Caco-2 (cell line): ENCODE data around the gene ATPAF1. TPM values are rescaled to one million over a fixed set of nuclear protein-coding genes. Genes with fewer than 3 reads are reported as not detected.
"Not testable (repeated sequence)": the region's sequence is repeated elsewhere in the genome, so short reads cannot be mapped to it uniquely, and the experiment has no call there.

Source experiments
- BruUV-seq: library from RNA; stranded (reverse); fragments of 400-500 nt; replicated peaks from 2 replicates; lab custom pipeline; 2021; lab: Mats Ljungman, UMichigan
- CTCF ChIA-PET: fragments of 300-600 bp; sonication (Branson Sonifier 250); formaldehyde crosslinking; loops from one replicate; lab custom pipeline; 2022; ENCODE audit warnings: antibody characterized with exemption; lab: Charles Lee
- POLR2A ChIA-PET: fragments of 300-600 bp; sonication (Branson Sonifier 250); formaldehyde crosslinking; loops from one replicate; lab custom pipeline; 2022; ENCODE audit warnings: antibody characterized with exemption; lab: Charles Lee
- DNase-seq, 2 experiments: peaks; one replicate each; pipeline versions ENCODE4 v3.0.0 to v3.0.0-alpha.2; 2020 to 2022
- H3K27me3 ChIP-seq: replicated peaks from 2 replicates; pipeline ENCODE4 v1.6.0; 2011; ENCODE audit warnings: low read length; ENCODE audit not compliant: control insufficient read depth, insufficient read depth
- H3K36me3 ChIP-seq: 2 replicates; pipeline ENCODE4 v1.5.1; 2011; ENCODE audit warnings: low read length; ENCODE audit not compliant: control insufficient read depth, insufficient read depth
- H3K4me1 ChIP-seq: fragments of 250-450 bp; sonication (Bioruptor Pico); 2 replicates; pipeline ENCODE4 v1.5.1; 2020; ENCODE audit warnings: mild to moderate bottlenecking
- H3K4me3 ChIP-seq: 2 replicates; pipeline ENCODE4 v1.5.1; 2011; ENCODE audit warnings: low read depth, mild to moderate bottlenecking, control low read depth, low read length
- H3K9me3 ChIP-seq: fragments of 250-450 bp; sonication (Bioruptor Pico); 2 replicates; pipeline ENCODE4 v1.5.1; 2020; ENCODE audit warnings: mild to moderate bottlenecking, moderate library complexity
- H3K27ac Mint-ChIP-seq: one replicate; pipeline ENCODE4 v1.8.0; 2022; ENCODE audit warnings: mixed read lengths; ENCODE audit not compliant: unreplicated experiment
- H3K27me3 Mint-ChIP-seq: one replicate; pipeline ENCODE4 v1.8.0; 2022; ENCODE audit warnings: mixed read lengths; ENCODE audit not compliant: insufficient read depth, unreplicated experiment
- H3K36me3 Mint-ChIP-seq: one replicate; pipeline ENCODE4 v1.8.0; 2022; ENCODE audit warnings: mild to moderate bottlenecking, mixed read lengths; ENCODE audit not compliant: insufficient read depth, unreplicated experiment
- H3K4me1 Mint-ChIP-seq: one replicate; pipeline ENCODE4 v1.8.0; 2022; ENCODE audit warnings: low read depth, mixed read lengths; ENCODE audit not compliant: unreplicated experiment
- H3K4me3 Mint-ChIP-seq: one replicate; pipeline ENCODE4 v1.8.0; 2022; ENCODE audit warnings: mild to moderate bottlenecking, moderate library complexity, mixed read lengths; ENCODE audit not compliant: unreplicated experiment
- H3K9me3 Mint-ChIP-seq: one replicate; pipeline ENCODE4 v1.8.0; 2022; ENCODE audit warnings: mixed read lengths; ENCODE audit not compliant: unreplicated experiment
- CTCF ChIP-seq, 2 experiments: fragments of 200-600 bp in 1 of 2; IDR thresholded peaks; 1 replicate in 1 of 2; 2 replicates in 1 of 2; pipeline versions ENCODE4 v1.5.1 to v1.8.0; 2011 to 2022; ENCODE audit warnings: antibody characterized with exemption in 1 of 2, control low read depth in 1 of 2, inconsistent platforms in 1 of 2, low read depth in 1 of 2, low read length in 1 of 2, mild to moderate bottlenecking in 1 of 2, moderate library complexity in 1 of 2; ENCODE audit not compliant: insufficient read depth in 1 of 2, severe bottlenecking in 1 of 2, unreplicated experiment in 1 of 2
- intact Hi-C: fragments of 100-400 bp; cut with micrococcal nuclease; formaldehyde crosslinking; loops from one replicate; pipeline ENCODE4 v1.10.0; 2022; ENCODE audit not compliant: unreplicated experiment
- total RNA-seq: library from RNA; stranded (reverse); gene quantifications from 2 replicates; pipeline ENCODE4 v1.2.3, GENCODE V29; 2022

The ATPAF1 gene
- total RNA-seq, 1 experiment from 2014 or later: 31.7 TPM

GRCh38 chr1:46670134-46670533 is 2.0 kb upstream of the ATPAF1 start:
- no peak overlapping the region for H3K27ac Mint-ChIP-seq
- no peaks in the 10 kb centered on the region for H3K27me3 ChIP-seq
- no peak overlapping the region for H3K4me3 ChIP-seq
- no peak overlapping the region for H3K4me3 Mint-ChIP-seq
- intact Hi-C loops: no loop called here
- H3K4me1 ChIP-seq: no peaks in the 10 kb centered on the region
- DNase-seq: no peak
- BruUV-seq: no TSS peak
- ChIA-PET POLR2A (no interaction called here), CTCF (no interaction called here)
- no peaks in the 10 kb centered on the region for H3K9me3 Mint-ChIP-seq
- H3K9me3 ChIP-seq: no peaks in the 10 kb centered on the region
- TF ChIP-seq CTCF (IDR thresholded peaks at IDR 0.05; ENCODE audit: insufficient read depth in 1 of 2, low read depth in 1 of 2, low read length in 1 of 2, severe bottlenecking in 1 of 2, unreplicated experiment in 1 of 2): no peak
- H3K36me3 ChIP-seq: no peaks in the 10 kb centered on the region
- no peaks in the 10 kb centered on the region for H3K27me3 Mint-ChIP-seq
- H3K36me3 Mint-ChIP-seq: no peaks in the 10 kb centered on the region
- peaks cover 13% of the 10 kb centered on the region for H3K4me1 Mint-ChIP-seq

- ChIA-PET CTCF (no interaction called here), POLR2A (no interaction called here)
- Mint-ChIP-seq H3K36me3 (peaks cover 5% of the 10 kb centered on the region), H3K27ac (no peak overlapping the region), H3K4me3 (no peak overlapping the region), H3K4me1 (peaks cover 13% of the 10 kb centered on the region), H3K27me3 (no peaks in the 10 kb centered on the region), H3K9me3 (no peaks in the 10 kb centered on the region)
- no peaks in the 10 kb centered on the region for H3K4me1 ChIP-seq
- H3K36me3 ChIP-seq: no peaks in the 10 kb centered on the region; the same call in 1 of the 2 replicates
- H3K4me3 ChIP-seq: no peak overlapping the region
- DNase-seq: no peak
- H3K9me3 ChIP-seq: no peaks in the 10 kb centered on the region
- no TSS peak for BruUV-seq
- no peak for TF ChIP-seq CTCF (IDR thresholded peaks at IDR 0.05; ENCODE audit: insufficient read depth in 1 of 2, low read depth in 1 of 2, low read length in 1 of 2, severe bottlenecking in 1 of 2, unreplicated experiment in 1 of 2)
- intact Hi-C loops: loop anchor here (5.0 kb wide), 1 partner anchor 64 kb away; the partner anchor contains the start of gene MKNK1
- H3K27me3 ChIP-seq: no peaks in the 10 kb centered on the region
Measured at GRCh38 chr1:46665983-46666382, 2.2 kb downstream of the ATPAF1 start.

- H3K27me3 ChIP-seq, BruUV-seq, CTCF ChIA-PET, DNase-seq, intact Hi-C loops, H3K27me3 Mint-ChIP-seq, H3K9me3 ChIP-seq, H3K36me3 Mint-ChIP-seq, H3K9me3 Mint-ChIP-seq, H3K4me3 ChIP-seq, POLR2A ChIA-PET, H3K4me1 ChIP-seq, H3K36me3 ChIP-seq, H3K4me3 Mint-ChIP-seq, H3K27ac Mint-ChIP-seq: not testable (repeated sequence)
- peaks cover 13% of the 10 kb centered on the region for H3K4me1 Mint-ChIP-seq
Measured at GRCh38 chr1:46662919-46663318, 5.2 kb downstream of the ATPAF1 start.

- POLR2A ChIA-PET, DNase-seq, H3K36me3 ChIP-seq: not testable (repeated sequence)
Measured at GRCh38 chr1:46660116-46660515, 8.0 kb downstream of the ATPAF1 start.

More at GRCh38 chr1:46660116-46660515, 8.0 kb downstream of the ATPAF1 start:
- H3K4me1 Mint-ChIP-seq, H3K27me3 ChIP-seq, H3K4me3 Mint-ChIP-seq, BruUV-seq, H3K27ac Mint-ChIP-seq, intact Hi-C loops, H3K9me3 ChIP-seq, CTCF ChIA-PET, H3K4me3 ChIP-seq, H3K9me3 Mint-ChIP-seq, H3K27me3 Mint-ChIP-seq, H3K36me3 Mint-ChIP-seq, H3K4me1 ChIP-seq: not testable (repeated sequence)
